Progenitor cell of endocrine pancreas (in vitro differentiated cells): Measurements from ENCODE around the gene NEB. TPM values are rescaled to one million over a fixed set of nuclear protein-coding genes. Genes with fewer than 3 reads are reported as not detected.

Experiments used
- DNase-seq: peaks from one replicate; pipeline ENCODE4 v3.0.0; 2021; ENCODE audit warnings: low spot score; ENCODE audit not compliant: unreplicated experiment
- H3K27ac Mint-ChIP-seq: 2 replicates; pipeline ENCODE4 v1.8.0; 2021; ENCODE audit warnings: mild to moderate bottlenecking, moderate library complexity, mixed read lengths
- H3K27me3 Mint-ChIP-seq: 2 replicates; pipeline ENCODE4 v1.8.0; 2021; ENCODE audit warnings: mixed read lengths
- H3K36me3 Mint-ChIP-seq: 2 replicates; pipeline ENCODE4 v1.8.0; 2022; ENCODE audit warnings: mixed read lengths; ENCODE audit not compliant: insufficient read depth
- H3K4me1 Mint-ChIP-seq: 2 replicates; pipeline ENCODE4 v1.8.0; 2021; ENCODE audit warnings: low read depth, mixed read lengths
- H3K4me3 Mint-ChIP-seq: 2 replicates; pipeline ENCODE4 v1.8.0; 2021; ENCODE audit warnings: low read depth, mild to moderate bottlenecking, moderate library complexity, mixed read lengths
- H3K9me3 Mint-ChIP-seq: 2 replicates; pipeline ENCODE4 v1.8.0; 2021; ENCODE audit warnings: low read depth, mixed read lengths
- total RNA-seq: library from RNA; stranded (reverse); gene quantifications from 2 replicates; pipeline ENCODE4 v1.2.1, GENCODE V29; 2021
- TF ChIP-seq, protein P1 (sequence below): fragments of 200-600 bp; sonication (generic); IDR thresholded peaks from one replicate; pipeline ENCODE4 v1.5.0; 2021; ENCODE audit warnings: antibody characterized with exemption, mild to moderate bottlenecking; ENCODE audit not compliant: unreplicated experiment

NEB gene
- total RNA-seq, 1 donor from 2014 or later = 1.5 TPM

DNA sequence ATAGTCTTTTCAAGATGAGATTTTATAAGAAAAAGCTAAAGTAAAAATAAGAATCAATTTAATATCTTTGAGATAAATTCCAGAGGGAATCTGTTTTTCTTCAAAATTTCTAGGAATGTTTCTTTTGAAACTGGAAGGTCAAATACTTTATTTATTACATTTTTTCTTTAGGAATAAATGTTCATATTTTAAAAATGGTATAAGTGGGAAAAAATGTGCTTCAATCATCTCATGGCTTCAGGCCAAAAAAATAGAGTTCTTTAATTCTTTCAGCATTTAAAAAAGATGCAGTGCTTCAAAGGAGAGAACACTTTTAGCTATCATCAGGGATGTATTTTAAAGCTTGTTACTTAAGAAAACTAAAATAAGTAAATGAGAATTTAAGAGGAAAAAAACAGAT lies 110.6 kb downstream of the NEB start:
- Mint-ChIP-seq H3K27ac (no peak overlapping the region), H3K36me3 (no peaks in the 10 kb centered on the region), H3K27me3 (no peaks in the 10 kb centered on the region), H3K9me3 (no peaks in the 10 kb centered on the region), H3K4me3 (no peak overlapping the region), H3K4me1 (no peaks in the 10 kb centered on the region)
- TF ChIP-seq, protein P1, sequence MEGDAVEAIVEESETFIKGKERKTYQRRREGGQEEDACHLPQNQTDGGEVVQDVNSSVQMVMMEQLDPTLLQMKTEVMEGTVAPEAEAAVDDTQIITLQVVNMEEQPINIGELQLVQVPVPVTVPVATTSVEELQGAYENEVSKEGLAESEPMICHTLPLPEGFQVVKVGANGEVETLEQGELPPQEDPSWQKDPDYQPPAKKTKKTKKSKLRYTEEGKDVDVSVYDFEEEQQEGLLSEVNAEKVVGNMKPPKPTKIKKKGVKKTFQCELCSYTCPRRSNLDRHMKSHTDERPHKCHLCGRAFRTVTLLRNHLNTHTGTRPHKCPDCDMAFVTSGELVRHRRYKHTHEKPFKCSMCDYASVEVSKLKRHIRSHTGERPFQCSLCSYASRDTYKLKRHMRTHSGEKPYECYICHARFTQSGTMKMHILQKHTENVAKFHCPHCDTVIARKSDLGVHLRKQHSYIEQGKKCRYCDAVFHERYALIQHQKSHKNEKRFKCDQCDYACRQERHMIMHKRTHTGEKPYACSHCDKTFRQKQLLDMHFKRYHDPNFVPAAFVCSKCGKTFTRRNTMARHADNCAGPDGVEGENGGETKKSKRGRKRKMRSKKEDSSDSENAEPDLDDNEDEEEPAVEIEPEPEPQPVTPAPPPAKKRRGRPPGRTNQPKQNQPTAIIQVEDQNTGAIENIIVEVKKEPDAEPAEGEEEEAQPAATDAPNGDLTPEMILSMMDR = no peak
- no peak for DNase-seq

DNA sequence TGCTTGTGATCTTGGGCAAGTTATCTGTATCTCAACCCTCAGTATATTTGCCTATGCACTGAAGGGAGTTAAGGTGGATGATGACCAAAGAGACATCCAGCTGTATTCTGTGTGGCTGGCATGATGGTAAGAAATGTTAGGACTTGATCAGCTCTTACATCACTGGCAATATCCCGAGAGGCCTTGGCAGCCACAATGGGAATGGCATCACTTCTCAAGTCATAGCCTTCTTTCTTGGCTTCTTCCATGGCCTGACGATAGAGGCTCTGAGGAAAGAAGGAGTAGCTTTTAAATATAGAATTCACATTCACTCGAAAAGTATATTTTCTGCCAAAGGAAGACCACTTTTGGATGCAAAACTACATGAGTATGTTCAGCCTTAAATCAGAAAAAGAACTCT lies 113.5 kb downstream of the NEB start:
- Mint-ChIP-seq H3K4me1 (no peaks in the 10 kb centered on the region), H3K27me3 (no peaks in the 10 kb centered on the region), H3K27ac (no peak overlapping the region), H3K9me3 (no peaks in the 10 kb centered on the region), H3K36me3 (no peaks in the 10 kb centered on the region), H3K4me3 (no peak overlapping the region)
- TF ChIP-seq, protein P1 = no peak
- DNase-seq = no peak

GRCh38 chr2:151619337-151619989 lies 114.8 kb downstream of the NEB start:
- Mint-ChIP-seq H3K4me3 (no peak overlapping the region), H3K36me3 (no peaks in the 10 kb centered on the region), H3K4me1 (no peaks in the 10 kb centered on the region), H3K27me3 (no peaks in the 10 kb centered on the region), H3K9me3 (no peaks in the 10 kb centered on the region), H3K27ac (peak overlapping the region; percentile 80)
- TF ChIP-seq, protein P1 = no peak
- no peak for DNase-seq

DNA sequence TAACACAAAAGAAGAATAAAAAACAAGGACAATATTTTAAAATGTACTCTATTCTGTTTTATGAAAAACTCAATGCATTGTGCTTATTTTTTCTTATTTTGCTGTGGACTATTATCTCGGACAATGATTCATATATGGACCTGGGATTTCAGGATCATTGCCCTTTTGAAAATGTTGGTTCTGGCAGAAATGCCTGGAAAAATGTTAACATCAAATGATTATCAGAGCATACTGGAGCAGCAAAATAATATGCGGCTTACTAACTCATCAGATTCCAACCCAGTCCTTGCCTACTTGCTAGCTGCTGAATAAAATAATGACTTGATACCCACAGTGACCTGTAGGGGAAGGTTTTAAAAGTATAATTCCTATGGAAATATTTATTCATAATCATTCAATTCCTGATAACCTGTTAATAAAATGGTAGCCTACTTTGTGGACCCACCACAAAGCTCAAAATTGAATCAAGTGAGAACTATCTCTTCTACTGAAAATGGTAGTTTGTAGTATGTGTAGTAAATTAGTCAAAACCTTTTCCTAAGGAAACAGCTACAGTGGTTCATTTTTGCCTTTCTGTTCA lies 117.4 kb downstream of the NEB start:
- no peak overlapping the region for H3K4me3 Mint-ChIP-seq
- H3K27me3 Mint-ChIP-seq = no peaks in the 10 kb centered on the region
- no peak overlapping the region for H3K27ac Mint-ChIP-seq
- H3K36me3 Mint-ChIP-seq = no peaks in the 10 kb centered on the region
- DNase-seq = no peak
- TF ChIP-seq, protein P1 = no peak
- H3K9me3 Mint-ChIP-seq = no peaks in the 10 kb centered on the region
- H3K4me1 Mint-ChIP-seq = no peaks in the 10 kb centered on the region

GRCh38 chr2:151614606-151615306 lies 119.5 kb downstream of the NEB start:
- Mint-ChIP-seq H3K4me1 (no peaks in the 10 kb centered on the region), H3K27ac (no peak overlapping the region), H3K27me3 (no peaks in the 10 kb centered on the region), H3K36me3 (no peaks in the 10 kb centered on the region), H3K4me3 (no peak overlapping the region), H3K9me3 (no peaks in the 10 kb centered on the region)
- DNase-seq = no peak
- TF ChIP-seq, protein P1 = no peak
